ENCODE measurements around the gene WHRN. TPM values are rescaled to one million over a fixed set of nuclear protein-coding genes. Genes with fewer than 3 reads are reported as not detected.

Gene WHRN
- polyA plus RNA-seq, 1 donor (not counting 4 experiments of a cell fraction or from before 2014, with no cell fraction given) = 1.2 TPM

DNA sequence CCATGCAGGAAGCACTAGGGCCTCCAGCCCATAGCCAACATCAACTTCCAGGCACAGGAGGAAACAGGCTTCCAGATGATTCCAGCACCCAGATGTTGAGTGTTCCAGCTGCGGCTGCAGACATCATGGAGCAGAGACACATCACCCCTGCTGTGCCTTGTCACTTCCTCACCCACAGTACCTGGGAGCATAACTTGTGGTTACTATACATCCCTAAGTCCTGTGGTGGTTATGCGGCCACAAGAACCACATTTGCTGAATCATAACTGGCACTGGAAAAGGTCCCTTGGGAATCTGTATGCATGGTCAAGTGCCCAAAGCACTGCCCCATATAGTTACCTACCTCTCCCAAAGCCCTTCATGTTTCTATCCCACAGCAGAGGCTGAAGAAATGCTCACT lies 56.6 kb downstream of the WHRN start:
- no peaks in the 10 kb centered on the region for H3K79me2 ChIP-seq (ENCODE audit: control insufficient read depth, insufficient read depth, low read length)
- DNase-seq (ENCODE audit: low read depth, low spot score) (peak; percentile 35), FAIRE-seq (peak; percentile 9)
- TF ChIP-seq EZH2 (IDR thresholded peaks at IDR 0.05; ENCODE audit: low read length) = no peak
- no peak for TF ChIP-seq CTCF (optimal IDR thresholded peaks at IDR 0.05 in 1 of 3, IDR thresholded peaks at IDR 0.05 in 1 of 3, conservative IDR thresholded peaks at IDR 0.05 in 1 of 3; ENCODE audit: extremely low read depth in 1 of 3, insufficient read depth in 2 of 3, low read length in 3 of 3)
- no peaks in the 10 kb centered on the region for H3K27me3 ChIP-seq (ENCODE audit: control insufficient read depth, extremely low read depth, insufficient read depth, low read length)
- no peak overlapping the region for H3K27ac ChIP-seq (ENCODE audit: control insufficient read depth, insufficient read depth, low read length)
- peaks cover 6% of the 10 kb centered on the region for H3K4me1 ChIP-seq (ENCODE audit: control insufficient read depth, extremely low read depth, insufficient read depth, low read length)
- H3K36me3 ChIP-seq (ENCODE audit: control insufficient read depth in 2 of 2, extremely low read depth in 1 of 2, insufficient read depth in 2 of 2, low read length in 2 of 2) = no peaks in the 10 kb centered on the region
- H4K20me1 ChIP-seq (ENCODE audit: control insufficient read depth, extremely low read depth, insufficient read depth, low read length) = no peaks in the 10 kb centered on the region
- H3K4me2 ChIP-seq (ENCODE audit: control insufficient read depth, extremely low read depth, insufficient read depth, low read depth, low read length) = no peak overlapping the region
- no peaks in the 10 kb centered on the region for H3K9me1 ChIP-seq (ENCODE audit: control insufficient read depth, extremely low read depth, insufficient read depth, low read length)
- no peak overlapping the region for H2AFZ ChIP-seq (ENCODE audit: control insufficient read depth, low read length)
- no peaks in the 10 kb centered on the region for H3K9me3 ChIP-seq (ENCODE audit: control insufficient read depth, low read depth, low read length)
- dilution Hi-C loops (cut with MboI; ENCODE audit: extremely low pct_ligation_motif_present, low sequenced_read_pairs) = no loop called here
- no peak overlapping the region for H3K9ac ChIP-seq (ENCODE audit: control insufficient read depth, extremely low read depth, insufficient read depth, low read length)
- H3K4me3 ChIP-seq (ENCODE audit: control insufficient read depth in 2 of 3, extremely low read depth in 1 of 3, insufficient read depth in 2 of 3, low read depth in 1 of 3, low read length in 3 of 3) = no peak overlapping the region

GRCh38 chr9:114446672-114447450 lies 58.4 kb downstream of the WHRN start:
- H3K27ac ChIP-seq (ENCODE audit: control insufficient read depth, insufficient read depth, low read length) = no peak overlapping the region
- H2AFZ ChIP-seq (ENCODE audit: control insufficient read depth, low read length) = no peak overlapping the region
- no peak for FAIRE-seq

More at GRCh38 chr9:114446672-114447450, 58.4 kb downstream of the WHRN start:
- H3K27me3 ChIP-seq (ENCODE audit: control insufficient read depth, extremely low read depth, insufficient read depth, low read length) = no peaks in the 10 kb centered on the region
- dilution Hi-C loops (cut with MboI; ENCODE audit: extremely low pct_ligation_motif_present, low sequenced_read_pairs) = no loop called here
- no peak overlapping the region for H3K4me2 ChIP-seq (ENCODE audit: control insufficient read depth, extremely low read depth, insufficient read depth, low read depth, low read length)
- H3K4me1 ChIP-seq (ENCODE audit: control insufficient read depth, extremely low read depth, insufficient read depth, low read length) = peaks cover 6% of the 10 kb centered on the region
- H3K9ac ChIP-seq (ENCODE audit: control insufficient read depth, extremely low read depth, insufficient read depth, low read length) = no peak overlapping the region
- no peak for TF ChIP-seq EZH2 (IDR thresholded peaks at IDR 0.05; ENCODE audit: low read length)
- H3K9me1 ChIP-seq (ENCODE audit: control insufficient read depth, extremely low read depth, insufficient read depth, low read length) = no peaks in the 10 kb centered on the region
- no peak for DNase-seq (ENCODE audit: low read depth, low spot score)
- H3K9me3 ChIP-seq (ENCODE audit: control insufficient read depth, low read depth, low read length) = no peaks in the 10 kb centered on the region
- H3K4me3 ChIP-seq (ENCODE audit: control insufficient read depth in 2 of 3, extremely low read depth in 1 of 3, insufficient read depth in 2 of 3, low read depth in 1 of 3, low read length in 3 of 3) = no peak overlapping the region
- H3K79me2 ChIP-seq (ENCODE audit: control insufficient read depth, insufficient read depth, low read length) = no peaks in the 10 kb centered on the region
- no peaks in the 10 kb centered on the region for H3K36me3 ChIP-seq (ENCODE audit: control insufficient read depth in 2 of 2, extremely low read depth in 1 of 2, insufficient read depth in 2 of 2, low read length in 2 of 2)
- H4K20me1 ChIP-seq (ENCODE audit: control insufficient read depth, extremely low read depth, insufficient read depth, low read length) = no peaks in the 10 kb centered on the region

All from keratinocyte (primary cell).